D721Med (cell line): ENCODE data around the gene SFRP5.

Experiments used
- DNase-seq: peaks from one replicate; pipeline ENCODE4 v3.0.0; 2011; ENCODE audit warnings: low spot score; ENCODE audit not compliant: insufficient read length
- FAIRE-seq: peaks from 2 replicates; lab custom pipeline; 2011; peaks lifted over from hg19 to GRCh38; lab: Jason Lieb, UNC
- CTCF ChIP-seq: IDR thresholded peaks from 2 replicates; pipeline ENCODE4 v1.5.1; 2012; ENCODE audit warnings: mild to moderate bottlenecking, control low read depth; ENCODE audit not compliant: insufficient read depth; ENCODE audit errors: missing control alignments

Gene SFRP5

GRCh38 chr10:97811958-97812357 is 40.2 kb upstream of the SFRP5 start:
- FAIRE-seq = no peak
- TF ChIP-seq CTCF = no peak
- DNase-seq = no peak

GRCh38 chr10:97810446-97810845 is 38.6 kb upstream of the SFRP5 start:
- no peak for DNase-seq
- TF ChIP-seq CTCF = no peak
- FAIRE-seq = no peak

- no peak for DNase-seq
- no peak for TF ChIP-seq CTCF
- no peak for FAIRE-seq
These were observed 34.1 kb upstream of the SFRP5 start for GRCh38 chr10:97805949-97806348.

- DNase-seq = no peak
- no peak for TF ChIP-seq CTCF
- no peak for FAIRE-seq
These were observed 33.5 kb upstream of the SFRP5 start for GRCh38 chr10:97805096-97805884.

GRCh38 chr10:97801422-97801821 is 29.6 kb upstream of the SFRP5 start:
- no peak for FAIRE-seq
- no peak for TF ChIP-seq CTCF

GRCh38 chr10:97800474-97800873 is 28.7 kb upstream of the SFRP5 start:
- TF ChIP-seq CTCF = no peak
- DNase-seq = no peak
- FAIRE-seq = no peak

More at GRCh38 chr10:97801422-97801821, 29.6 kb upstream of the SFRP5 start:
- no peak for DNase-seq

GRCh38 chr10:97798958-97799610 is 27.3 kb upstream of the SFRP5 start:
- FAIRE-seq (no peak), DNase-seq (no peak)
- no peak for TF ChIP-seq CTCF
